CD4-positive, alpha-beta T cell treated with Interleukin-1 beta for 1 hour (primary cell): Measurements from ENCODE around the gene HDAC3.

Experiments used
- DNase-seq, 2 donors: peaks; one replicate each; pipeline ENCODE4 v3.0.0-alpha.2; 2020 to 2022

The HDAC3 gene

DNA sequence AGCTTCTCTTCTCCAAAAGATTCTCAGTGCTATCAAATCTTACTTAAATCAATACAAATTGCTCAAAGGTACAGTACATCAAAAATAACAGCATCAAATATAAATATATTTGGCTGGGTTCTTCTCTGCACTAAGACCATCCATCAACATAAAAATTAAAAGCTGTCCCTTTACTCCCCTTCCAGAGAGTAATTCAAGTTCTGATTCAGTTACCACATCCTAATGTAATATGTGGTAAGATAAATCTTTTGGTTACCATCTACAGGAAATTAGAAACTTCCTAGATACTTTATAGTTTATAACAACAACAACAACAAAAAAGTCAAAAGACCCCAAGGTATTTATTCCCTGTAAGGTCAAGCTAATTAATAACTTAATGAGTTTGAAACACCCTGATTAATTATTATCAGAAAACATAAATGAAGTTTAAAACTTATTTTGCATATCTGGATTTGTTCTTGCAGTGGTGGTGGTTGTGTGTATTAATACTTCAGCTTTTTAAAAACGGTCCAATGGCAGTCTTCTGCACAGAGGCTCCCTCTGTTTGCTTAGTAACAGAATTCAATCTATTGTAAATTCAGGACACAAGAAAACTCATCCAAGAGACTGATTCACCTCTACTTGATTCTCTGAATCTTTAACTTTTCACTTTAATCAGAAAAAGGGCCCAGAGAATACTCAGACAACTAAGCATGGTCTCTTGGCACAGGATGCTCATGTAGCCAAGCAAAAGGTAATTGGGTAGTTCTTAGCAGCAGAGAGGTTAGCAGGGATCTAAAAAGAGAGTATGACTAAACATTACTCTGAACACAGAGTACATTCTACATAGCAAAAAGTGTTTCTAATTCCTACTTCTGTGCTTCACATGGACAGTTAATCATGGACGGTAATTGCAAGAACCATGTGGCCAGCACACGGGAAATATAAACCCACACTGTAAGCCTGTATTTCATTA, 38.0 kb downstream of the HDAC3 start:
- DNase-seq: no peak

DNA sequence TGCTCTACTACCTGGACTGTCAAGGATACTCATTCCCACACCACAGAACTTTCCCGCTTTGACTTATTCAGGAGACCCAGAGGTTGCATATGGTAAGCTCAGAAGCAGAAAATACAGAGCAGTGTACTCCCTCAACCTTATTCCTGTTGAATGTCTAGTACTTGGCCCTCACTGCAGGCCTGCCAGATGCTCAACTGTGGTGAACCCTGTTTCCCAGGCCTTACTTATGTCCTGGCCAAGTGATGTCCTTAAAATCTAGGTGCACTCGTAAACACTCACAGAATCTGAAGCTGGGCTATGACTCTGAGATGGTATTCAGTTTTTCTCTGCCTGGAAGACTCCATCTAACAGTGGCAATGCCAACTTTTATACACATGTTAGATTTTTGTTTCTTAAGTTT, 38.8 kb downstream of the HDAC3 start:
- DNase-seq: no peak

DNA sequence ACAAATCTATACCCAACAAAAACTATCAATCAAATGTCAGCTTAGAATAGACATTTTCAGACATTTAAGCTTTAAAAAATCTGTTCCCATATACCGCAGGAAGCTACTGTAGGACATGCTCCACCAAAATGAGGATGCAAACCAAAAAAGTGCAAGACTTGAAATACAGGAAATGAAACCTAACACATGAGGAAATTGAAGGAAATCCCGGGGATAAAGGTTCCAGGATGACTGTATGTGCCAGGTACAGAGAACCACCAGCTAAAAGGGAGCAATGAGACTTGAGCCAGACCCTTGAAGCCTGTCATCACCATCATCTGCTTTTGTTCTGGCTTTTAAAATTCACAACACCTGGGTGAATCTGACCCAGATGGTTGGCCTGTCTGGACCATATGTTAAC, 39.3 kb downstream of the HDAC3 start:
- DNase-seq: no peak

DNA sequence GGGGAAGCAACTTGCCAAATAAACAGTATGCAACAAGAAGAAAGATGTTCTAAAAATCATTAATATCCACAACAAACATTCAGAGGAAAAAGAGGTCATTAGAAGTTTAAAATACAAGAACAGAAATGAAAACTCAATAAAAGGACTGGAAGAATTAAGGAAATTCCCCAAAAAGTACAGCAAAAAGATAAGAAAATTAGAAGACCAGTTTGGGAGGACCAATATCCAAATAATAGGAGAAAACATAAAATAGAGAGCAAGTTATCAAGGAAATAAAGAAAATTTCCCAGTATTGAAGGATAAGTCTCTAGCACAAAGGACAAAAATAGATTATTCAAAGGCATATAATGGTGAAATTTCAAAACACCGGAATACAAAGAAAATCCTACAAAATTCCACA, 39.8 kb downstream of the HDAC3 start:
- no peak for DNase-seq

DNA sequence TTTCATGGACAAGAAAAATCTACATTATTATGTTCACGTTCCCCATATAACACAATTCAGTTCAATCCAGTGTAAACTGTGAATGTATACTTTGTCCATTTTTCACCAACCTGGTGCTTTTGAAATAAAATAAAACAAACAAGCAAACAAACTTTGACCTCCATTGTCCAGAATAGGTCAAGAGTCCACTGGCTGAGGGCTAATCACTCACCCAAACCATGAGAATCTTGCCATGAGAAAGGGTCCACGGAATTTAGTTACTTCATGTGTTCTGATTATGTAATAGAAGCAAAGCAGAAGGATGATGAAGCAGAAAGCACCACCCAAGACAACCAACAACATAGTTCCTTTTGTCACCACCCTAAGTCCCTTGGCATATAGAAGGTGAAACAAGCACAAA, 46.5 kb downstream of the HDAC3 start:
- DNase-seq: no peak

DNA sequence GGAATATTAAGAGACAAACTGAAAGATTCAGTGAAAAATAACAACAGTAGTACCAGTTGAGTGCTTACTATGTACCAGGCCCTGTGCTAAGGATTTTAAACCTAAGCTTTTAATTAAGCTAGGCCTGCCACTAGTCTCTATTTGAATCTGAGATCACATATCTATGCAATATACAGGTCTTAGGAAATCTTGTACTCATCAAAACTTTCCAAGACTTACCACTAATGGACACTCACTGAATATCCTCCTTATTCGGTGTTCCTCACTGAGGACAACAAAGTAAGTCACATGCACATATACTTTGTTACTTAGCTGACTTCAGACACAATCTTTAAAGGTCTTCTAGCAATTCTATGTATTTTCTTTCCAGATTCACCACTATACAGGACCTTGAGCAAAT, 50.4 kb downstream of the HDAC3 start:
- DNase-seq: no peak

DNA sequence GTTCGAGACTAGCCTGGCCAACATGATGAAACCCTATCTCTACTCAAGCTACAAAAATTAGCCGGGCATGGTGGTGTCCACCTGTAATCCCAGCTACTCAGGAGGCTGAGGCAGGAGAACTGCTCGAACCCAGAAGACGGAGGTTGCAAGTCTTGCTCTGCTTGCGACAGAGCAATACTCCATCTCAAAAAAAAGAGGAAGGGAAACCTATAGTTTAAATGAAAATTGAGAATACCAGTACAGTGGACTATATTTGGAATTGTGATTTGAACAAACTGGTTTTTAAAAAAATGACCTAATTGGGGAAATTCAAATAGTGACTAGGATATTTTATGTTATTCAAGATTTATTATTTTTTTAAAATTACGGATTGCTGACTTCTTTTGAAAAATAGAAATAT, 51.1 kb downstream of the HDAC3 start:
- no peak for DNase-seq

DNA sequence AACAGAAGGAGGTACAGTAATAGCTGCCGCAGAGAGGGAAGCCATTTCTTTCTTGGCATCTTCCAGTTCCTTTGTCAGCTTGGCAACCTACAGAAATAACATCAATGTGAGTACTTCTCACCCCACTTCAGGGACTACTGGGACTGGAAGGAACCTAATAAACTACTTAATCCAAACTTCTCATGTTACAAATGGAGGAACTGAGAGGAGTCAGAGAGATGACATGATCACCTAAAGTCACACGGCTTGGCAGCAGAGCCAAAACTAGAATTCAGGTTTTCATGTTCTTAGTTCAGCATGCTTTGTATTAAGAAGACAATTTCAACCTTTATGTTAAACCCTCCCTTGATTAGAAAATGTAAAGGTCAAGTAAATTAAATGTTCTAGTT, 62.5 kb downstream of the HDAC3 start:
- no peak for DNase-seq

DNA sequence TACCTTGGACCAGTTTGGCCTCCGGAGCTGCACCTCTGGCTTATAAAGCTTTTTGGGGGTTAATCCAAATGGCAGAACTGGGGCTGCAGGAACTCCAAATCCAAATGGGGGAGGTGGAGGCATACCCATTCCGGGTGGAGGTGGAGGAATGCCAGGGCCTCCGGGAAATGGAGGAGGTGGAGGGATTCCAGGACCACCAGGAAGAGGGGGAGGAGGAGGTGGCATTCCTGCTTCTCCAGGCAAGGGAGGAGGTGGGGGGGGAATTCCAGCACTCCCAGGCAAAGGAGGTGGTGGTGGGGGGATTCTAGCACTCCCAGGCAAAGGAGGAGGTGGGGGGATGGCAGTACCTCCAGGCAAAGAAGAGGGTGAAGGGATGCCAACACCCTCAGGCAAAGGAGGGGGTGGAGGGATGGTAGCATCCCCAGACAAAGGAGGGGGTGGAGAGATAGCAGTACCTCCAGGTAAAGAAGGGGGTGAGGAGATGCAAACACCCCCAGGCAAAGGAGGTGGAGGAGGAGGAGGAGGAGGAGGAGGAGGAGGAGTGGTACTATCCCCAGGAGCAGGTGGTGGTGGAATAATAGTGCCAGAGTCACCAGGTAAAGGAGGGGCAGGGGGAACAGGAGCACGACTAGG, 63.0 kb downstream of the HDAC3 start:
- DNase-seq: no peak
